ENCODE data around the gene MYO5A. TPM values are rescaled to one million over a fixed set of nuclear protein-coding genes. Genes with fewer than 3 reads are reported as not detected.
"Not testable (repeated sequence)": the region's sequence is repeated elsewhere in the genome, so short reads cannot be mapped to it uniquely, and the experiment has no call there.

MYO5A gene
- total RNA-seq (2014; rRNA removed; shearing (Covaris generic)): 23.9 and 33.4 TPM in 2 replicates

DNA sequence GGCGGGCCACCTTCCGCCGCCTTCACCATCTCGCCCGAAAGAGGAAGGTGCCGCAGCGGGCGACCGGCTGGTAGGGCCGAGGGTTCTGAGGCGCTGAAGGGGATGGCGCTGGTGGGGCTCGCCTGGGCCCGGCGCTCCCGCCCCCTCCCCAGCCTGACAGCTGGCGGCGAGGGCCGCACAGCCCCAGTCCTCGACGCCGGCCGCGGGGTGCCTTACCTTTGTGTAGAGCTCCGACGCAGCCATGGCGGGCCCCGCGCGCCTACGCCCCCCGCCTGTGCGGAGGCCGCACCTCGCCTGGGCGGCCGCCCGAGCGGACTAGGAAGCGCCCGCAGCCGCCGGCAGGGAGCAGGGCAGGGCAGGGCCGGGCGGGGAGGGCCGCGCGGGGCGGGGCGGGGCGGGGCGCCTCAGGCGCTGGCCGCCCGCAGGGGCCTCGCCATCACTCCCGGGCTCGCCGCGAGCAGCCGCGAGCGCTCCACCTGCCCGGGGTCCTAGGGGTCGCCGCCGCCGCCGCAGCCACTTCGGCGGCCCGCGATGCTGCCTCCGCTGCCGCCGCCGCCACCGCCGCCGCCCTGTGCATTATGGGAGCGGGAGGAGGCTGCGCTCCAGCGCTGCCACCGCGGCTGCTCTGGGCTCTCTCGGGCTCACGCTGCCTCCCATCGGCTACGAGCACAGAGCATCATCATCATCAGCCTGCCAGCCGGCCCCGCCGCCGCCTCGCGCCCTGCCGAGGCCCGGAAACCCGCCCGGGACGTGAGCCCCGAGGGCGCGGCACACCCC is at the start of gene MYO5A:
TSS of gene MYO5A (minus strand) at position 317 of the 777 bp plus-strand sequence. CDS start at position 243, 74 bp downstream.
- DNase-seq (ENCODE audit: low spot score): peak; percentile 48

DNA sequence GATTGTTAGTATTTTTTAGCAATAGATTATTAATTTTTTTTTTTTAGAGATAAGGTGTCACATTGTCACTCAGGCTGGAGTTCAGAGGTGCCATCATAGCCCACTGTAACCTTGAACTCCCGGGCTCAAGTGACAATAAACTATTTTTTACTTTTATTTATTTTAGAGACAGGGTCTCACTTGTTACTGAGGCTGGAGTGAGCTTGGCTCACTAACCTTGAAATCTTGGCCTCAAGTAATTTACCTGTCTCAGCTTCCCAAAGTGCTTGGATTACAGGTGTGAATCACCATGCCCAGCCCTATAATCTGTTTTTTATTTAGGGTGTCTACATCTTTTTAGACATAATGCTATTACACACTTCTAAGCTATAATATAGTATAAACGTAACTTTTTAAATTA is 48.0 kb upstream of the MYO5A start:
- DNase-seq (ENCODE audit: low spot score): no peak

DNA sequence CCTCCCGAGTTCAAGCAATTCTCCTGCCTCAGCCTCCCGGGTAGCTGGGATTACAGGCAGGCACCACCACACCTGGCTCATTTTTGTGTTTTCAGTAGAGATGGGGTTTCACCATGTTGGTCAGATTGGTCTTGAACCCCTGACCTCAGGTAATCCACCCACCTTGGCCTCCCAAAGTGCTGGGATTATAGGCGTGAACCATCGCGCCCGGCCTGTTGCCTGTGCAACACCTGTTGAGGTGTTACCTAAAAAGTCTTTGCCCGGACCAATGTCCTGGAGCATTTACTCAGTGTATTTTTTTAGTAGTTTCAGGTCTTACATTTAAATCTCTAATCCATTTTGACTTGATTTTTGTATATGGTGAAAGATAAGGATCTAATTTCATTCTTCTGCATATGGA is 46.9 kb upstream of the MYO5A start:
- DNase-seq (ENCODE audit: low spot score): not testable (repeated sequence)

DNA sequence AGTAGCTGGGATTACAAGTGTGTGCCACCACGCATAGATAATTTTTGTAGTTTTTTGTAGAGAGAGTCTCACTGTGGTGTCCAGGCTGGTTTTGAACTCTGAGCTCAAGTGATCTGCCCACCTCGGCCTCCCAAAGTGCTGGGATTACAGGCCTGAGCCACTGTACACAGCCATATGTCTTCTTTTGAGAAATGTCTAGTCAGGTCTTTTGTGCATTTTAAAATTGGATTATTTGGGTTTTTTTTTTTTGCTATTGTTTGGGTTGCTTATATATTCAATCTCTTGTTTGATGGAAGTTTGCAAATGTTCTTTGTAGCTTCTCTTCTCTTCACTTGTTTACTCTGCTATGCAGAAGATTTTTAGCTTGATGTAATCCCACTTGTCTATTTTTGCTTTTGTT is 46.4 kb upstream of the MYO5A start:
- no peak for DNase-seq (ENCODE audit: low spot score)

DNA sequence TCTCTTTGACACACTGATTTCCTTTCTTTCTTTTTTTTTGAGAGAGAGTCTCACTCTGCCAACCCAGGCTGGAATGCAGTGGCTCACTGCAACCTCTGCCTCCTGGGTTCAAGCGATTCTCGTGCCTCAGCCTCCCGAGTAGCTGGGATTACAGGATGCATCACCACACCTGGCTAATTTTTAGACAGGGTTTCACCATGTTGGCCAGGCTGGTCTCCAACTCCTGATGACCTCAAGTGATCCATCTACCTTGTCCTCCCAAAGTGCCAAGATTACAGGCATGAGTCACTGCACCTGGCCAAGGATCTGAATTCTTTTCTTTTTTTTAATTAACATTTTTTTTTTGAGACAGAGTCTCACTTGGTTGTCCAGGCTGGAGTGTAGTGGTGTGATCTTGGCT is 45.9 kb upstream of the MYO5A start:
- DNase-seq (ENCODE audit: low spot score): not testable (repeated sequence)

DNA sequence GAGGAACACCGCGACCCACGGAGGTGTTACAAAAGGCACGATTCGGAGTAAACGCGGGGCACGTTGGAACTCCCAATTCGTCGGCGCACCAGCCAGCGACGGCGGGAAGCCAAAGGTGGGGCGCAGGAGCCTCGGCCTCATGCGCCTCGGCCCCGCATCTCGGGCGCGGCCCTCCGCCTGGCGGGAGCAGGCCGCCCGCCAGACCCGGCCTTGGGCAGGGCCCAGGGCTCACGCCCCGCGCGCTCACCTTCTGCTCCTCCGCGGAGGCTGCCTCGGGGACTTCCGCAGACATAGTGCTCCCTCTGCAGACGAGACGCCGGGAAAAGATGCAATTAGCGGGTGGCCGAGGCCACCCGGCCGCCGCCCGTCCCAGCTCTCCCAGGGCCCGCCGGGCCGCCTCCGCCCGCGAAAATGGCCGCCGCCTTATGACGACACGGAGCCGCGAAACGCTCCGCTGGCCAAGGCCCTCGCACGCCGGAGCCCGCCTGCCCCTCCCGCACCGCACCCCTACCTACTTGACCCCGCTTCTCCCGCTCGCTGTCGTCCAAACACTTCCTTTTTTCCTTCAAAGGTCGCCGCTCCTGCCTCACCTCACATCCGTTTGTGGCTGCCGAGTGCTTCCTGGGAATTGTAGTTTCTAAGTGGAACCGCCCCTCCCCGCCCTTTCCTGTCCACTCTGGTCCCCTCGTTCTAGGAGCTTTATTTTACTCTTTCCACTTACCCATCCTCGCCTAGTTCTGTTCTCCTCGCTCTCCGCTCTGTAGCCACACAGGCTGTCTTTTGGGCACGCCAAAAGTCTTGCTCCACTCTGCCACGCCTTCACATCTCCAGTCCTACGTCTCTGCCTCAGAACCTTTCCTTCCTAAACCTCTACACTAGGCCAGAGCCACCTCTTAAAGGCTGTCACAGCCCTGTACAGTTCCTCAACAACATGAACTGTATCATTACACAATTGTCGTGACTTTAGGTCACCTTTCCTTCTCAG is 40.2 kb upstream of the MYO5A start, which contains the start of gene ARPP19:
TSS of gene ARPP19 (minus strand) at position 430 of the 985 bp plus-strand sequence. CDS start at position 292, 138 bp downstream.
- DNase-seq (ENCODE audit: low spot score): peak; percentile 88

DNA sequence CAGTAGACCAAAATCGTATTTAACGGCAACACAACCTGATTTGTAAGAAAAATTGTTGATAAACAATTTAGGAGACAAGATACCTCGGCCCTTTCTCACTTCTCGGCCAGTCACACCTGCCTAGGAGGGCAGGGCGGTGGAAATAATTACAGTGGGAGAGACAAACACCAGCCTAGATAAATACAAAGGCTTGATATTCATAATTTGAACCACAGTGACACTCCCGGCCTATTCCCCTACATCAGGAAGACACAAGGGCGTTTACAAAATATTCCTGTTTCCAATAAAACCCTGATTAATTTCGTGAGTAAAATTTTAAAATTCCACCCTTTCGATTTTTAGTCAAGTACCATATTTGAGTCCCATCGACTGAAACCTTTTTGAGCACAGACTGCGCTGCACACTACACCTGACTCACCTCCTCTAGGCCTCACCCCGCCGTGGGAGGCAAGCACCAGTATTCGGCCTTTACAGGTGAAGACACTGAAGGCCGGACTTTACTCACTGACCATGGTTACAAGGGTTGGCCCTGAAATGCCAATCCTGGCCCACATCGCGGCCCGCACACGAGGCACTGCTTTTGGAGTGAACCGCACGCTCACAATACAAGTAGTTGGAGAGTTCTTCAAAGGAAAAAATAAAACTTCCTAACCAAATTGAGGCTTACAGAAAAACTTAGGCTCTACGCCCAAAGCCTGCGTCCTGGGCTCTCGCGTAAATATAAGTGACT is 39.4 kb upstream of the MYO5A start:
- peak; percentile 29 for DNase-seq (ENCODE audit: low spot score)

DNA sequence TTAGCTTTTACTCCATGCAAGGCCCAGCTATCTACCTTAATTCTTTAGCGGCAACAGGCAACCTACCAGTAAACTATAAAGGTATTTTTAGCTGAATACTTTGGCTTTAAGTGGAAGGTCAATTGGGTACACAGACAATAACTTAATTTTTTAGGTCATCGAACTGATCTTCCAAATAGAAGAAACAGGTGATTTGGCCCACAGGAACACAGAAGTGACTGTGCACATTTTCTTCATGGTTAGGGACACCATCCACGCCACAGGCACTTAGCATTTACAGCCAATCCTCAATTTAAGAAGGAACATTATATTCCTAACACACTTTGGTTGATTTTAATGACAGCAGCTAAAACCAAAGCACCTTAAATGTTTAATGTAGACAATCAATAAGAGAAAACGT is 38.2 kb upstream of the MYO5A start:
- no peak for DNase-seq (ENCODE audit: low spot score)

DNA sequence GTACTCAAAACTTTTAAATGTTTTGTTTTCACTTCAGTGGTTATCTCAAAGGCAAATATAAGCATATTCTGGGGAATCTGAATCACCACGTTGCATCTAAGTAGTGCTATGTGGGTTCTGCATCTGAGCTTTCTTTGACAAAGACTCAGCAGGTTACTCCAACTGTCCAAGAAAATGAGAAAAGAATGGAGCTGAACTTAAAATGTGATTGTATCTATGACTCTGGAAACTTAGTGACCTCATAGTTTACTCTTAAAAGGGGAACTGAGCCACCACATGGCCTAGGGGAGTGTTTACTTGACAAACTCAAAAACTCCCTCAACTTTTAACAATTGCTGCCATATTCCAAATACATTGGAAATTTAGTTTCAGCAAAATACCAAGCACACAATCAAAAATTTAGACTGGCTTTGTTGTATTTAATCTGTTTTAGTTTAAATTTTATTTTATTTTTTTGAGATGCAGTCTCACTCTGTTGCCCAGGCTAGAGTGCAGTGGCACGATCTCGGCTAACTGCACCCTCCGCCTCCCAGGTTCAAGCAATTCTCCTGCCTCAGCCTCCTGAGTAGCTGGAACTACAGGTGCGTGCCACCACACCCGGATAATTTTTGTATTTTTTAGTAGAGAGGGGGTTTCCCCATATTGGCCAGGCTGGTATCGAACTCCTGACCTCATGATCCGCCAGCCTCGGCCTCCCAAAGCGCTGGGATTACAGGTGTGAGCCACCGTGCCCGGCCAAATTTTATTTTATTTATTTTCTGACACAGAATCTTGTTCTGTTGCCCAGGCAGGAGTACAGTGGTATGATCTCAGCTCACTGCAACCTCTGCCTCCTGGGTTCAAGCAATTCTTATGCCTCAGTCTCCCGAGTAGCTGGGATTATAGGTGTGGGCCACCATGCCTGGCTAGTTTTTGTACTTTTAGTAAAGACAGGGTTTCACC is 37.0 kb upstream of the MYO5A start:
- DNase-seq (ENCODE audit: low spot score): not testable (repeated sequence)

DNA sequence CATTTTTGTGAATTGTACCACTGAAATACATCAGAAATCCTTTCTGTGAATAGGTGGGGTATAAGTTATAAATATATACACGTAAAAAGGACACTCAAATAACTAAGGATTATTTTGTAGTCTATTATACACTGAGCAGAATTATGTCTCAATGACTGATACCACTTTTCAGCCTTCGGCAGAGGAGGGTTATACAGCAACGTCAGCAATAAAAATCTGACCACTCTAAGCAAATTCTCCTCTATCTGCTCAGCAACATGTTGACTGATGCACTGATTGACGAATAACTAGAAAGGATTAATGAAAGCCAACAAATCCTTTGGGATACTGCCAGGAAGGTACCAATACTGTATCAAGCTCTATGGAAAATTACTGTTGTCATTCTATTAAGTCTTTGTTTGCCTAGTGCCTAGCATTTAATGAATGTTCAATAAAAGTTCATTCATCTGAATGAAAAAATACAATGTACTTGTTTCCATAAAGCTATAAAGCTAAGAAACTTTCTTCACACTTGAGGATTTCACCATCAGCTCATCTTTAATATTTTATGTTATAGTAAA is 34.9 kb upstream of the MYO5A start:
- no peak for DNase-seq (ENCODE audit: low spot score)

DNA sequence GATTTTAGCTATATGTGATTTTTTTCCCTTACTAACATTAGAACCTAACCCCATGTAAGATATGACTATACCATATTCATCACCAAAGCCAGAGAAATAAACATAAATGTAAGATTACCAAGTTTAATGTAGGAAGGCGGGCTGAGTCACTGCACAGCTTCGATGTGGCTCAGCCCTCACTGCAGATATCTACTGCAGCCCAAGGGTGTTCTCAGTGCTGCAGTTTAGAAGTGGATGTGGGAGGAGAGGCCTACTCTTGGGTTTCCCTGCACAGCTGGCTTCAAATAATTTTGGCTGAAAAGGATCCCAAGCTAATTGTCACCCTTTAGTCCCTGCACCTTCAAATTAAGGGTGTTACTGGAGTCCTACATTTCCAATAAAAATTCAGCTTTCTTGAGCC is 30.9 kb upstream of the MYO5A start:
- DNase-seq (ENCODE audit: low spot score): no peak

DNA sequence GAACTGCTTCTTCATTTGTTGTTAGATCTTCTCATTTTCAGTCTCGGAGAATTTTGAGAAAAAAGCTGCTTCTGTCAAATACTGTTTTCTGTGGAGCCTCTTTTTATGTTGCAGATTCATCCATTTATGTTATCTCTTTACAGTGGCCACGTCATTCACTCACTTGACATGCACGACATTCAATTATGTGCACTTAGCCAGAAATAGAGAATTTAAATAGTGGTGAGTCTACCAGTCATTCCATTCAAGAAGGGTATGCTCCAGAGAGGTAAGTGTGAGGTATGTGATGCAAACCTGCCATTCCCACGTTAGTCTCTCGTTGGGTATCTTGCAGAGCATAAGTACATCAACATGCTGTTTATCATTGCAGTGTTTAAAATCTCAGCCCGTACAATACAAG is 30.3 kb upstream of the MYO5A start:
- DNase-seq (ENCODE audit: low spot score): no peak

DNA sequence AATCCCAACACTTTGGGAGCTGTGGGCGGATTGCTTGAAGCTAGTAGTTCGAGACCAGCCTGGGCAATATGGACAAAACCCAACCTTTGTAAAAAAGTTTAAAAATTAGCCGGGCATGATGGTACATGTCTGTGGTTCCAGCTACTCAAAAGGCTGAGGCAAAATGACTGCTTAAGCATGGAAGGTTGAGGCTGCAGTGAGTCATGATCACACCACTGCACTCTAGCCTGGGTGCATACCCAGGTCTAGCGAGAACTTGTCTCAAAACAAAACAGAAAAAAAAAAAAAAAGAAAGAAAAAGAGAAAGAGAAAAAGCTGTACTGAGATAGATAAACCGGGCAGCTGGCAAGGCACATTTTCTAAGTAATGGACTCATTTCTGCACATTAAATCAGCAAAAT is 29.5 kb upstream of the MYO5A start:
- peak; percentile 40 for DNase-seq (ENCODE audit: low spot score)

DNA sequence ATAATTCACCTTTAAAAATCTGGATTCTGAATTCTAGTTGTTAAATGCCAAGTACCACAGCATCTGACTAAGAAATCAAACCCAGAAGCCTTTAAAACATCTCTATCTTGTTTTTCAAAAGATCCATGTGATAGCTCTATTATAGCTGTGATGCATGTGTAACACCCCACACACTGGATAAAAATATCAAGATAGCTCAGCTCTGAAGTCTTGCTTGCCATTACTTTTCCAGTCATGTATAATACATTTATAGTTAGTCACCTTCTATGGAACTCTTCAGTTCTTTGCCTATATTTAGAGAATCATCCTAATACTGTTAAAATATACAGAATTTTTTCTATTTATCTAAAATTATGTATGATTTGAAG is 28.6 kb upstream of the MYO5A start:
- no peak for DNase-seq (ENCODE audit: low spot score)

DNA sequence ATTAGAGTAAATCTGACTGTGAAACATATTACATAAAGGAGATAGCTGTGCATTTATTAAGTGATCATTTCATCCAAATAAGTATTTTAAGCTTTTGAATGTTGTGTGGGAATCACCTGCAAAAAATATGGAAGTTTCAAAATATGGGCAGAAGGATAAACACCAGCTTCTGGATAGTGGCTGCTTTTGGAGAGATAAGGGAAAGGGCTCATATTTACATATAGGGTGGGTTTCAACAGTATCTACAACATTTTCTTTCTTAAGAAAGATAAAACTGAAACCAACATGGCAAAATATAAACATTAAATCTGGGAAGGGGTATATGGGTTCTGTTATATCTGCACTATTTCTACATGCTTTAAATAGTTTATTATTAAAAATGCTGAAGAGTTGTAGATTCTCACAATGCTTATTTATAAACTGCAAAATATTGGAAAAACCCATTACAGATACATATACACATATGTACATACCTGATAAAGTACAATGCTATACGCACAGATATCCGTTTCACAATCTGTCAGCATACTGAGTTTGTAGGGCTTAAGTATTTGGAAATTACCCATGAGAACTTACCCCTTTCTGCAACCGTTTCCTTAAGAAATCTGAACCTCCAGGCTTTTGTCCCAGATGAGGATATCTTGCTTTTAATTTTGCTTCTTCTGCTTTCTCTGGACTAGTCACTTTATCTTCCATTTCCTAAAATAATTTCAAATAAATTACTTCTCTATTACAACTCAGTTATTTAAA is 28.0 kb upstream of the MYO5A start:
- DNase-seq (ENCODE audit: low spot score): no peak

DNA sequence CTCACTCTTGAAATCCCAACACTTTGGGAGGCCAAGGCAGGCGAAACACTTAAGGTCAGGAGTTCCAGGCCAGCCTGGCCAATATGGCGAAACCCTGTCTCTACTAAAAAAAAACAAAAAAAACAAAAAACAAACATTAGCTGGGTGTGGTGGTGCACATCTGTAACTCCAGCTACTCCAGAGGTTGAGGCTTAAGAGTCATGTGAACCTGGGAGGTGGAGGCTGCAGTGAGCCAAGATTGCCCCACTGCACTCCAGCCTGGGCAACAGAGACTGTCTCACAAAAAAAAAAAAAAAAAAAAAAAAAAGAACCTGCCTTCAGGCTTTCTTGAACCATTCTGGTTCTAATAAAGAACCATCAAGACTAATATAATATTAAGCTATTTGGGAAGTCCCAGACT is 23.6 kb upstream of the MYO5A start:
- DNase-seq (ENCODE audit: low spot score): no peak

DNA sequence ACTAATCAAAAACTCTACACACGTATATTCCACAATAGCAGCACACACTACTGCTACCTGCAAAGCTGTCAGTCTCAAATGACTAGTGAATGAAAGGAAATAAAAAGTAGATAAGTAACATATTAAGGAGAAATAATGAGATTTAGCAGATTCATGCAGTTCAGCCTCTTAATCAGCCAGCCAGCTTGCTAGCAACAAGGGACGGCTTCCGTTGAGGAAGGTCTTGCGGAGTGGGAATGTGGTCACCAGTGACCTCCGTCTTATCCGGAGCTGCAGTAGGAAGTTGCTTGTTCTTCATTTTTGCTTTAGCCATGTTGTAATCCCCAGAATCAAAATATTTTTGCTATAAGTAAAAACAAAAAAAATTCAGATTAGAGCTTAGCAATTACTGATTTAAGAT is 23.1 kb upstream of the MYO5A start:
- no peak for DNase-seq (ENCODE audit: low spot score)

DNA sequence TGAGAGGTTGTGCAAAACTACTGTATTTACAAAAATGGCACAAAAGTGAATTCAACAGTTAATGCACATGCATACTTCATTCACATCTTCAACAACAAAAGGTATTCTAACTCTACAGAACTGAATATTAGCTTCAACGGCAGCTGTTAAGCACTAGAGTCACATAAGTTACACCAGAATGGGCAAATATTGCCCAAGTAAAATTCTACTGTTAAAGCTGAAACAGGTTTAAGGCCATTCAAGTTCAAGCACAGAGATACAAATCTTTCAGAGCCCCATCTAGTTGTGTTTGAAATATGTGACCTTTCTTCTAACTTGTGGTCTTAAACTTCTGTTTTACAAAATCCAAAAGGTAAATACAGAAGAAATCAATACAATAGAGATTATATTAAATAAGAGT is 22.5 kb upstream of the MYO5A start:
- DNase-seq (ENCODE audit: low spot score): not testable (repeated sequence)

DNA sequence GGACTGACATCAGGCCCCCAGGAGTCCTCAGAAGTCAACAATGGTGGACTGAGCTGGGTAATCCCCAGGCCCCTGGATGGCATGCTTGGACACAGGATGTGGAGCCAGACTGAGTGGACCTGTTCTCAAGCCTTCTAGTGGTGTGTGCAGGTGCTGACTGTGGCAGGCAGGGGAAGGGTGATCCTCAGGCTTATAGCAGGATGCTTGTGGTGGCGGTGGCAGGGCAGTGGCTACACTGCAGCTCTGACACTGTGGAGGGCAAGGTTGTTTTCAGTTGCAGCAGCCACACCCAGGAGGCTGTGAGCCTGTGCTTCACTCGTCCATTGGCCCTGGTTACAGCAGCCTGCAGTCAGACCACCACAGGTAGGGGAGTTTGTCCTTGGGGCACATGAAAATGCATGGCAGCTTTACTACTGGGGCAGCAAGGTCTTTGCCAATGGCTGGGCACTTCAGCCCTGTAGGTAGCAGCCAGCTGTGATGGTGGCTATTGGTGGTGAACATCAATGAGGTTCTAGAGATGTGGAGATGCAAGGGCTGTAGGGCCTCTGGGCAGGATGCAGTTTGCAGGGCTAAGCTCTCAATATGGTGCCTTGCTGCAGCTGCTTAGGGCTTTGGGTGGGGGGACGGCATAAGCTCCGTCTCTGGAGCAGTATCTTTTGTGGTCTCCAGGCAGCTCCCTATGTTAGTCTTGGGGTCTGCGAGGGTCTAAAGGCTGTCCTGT is 17.5 kb upstream of the MYO5A start:
- no peak for DNase-seq (ENCODE audit: low spot score)

All from A172 (cell line).